Large intestine (tissue), 3 donors: Measurements from ENCODE around the gene FOXP1. TPM values are rescaled to one million over a fixed set of nuclear protein-coding genes. Genes with fewer than 3 reads are reported as not detected.

Experiments used
- DNase-seq, 2 donors: peaks; one replicate each; pipeline versions ENCODE4 v3.0.0 to v3.0.0-alpha.2; 2013
- H3K27ac ChIP-seq: one replicate; pipeline ENCODE4 v1.5.1; 2013; ENCODE audit warnings: low read length
- H3K27me3 ChIP-seq: 2 replicates; pipeline ENCODE4 v1.6.1; 2013; ENCODE audit warnings: low read length; ENCODE audit not compliant: control insufficient read depth, insufficient read depth
- H3K36me3 ChIP-seq: 2 replicates; pipeline ENCODE4 v1.6.1; 2013; ENCODE audit warnings: low read length; ENCODE audit not compliant: control insufficient read depth, insufficient read depth
- H3K4me1 ChIP-seq: one replicate; pipeline ENCODE4 v1.6.1; 2013; ENCODE audit warnings: low read length; ENCODE audit not compliant: control insufficient read depth, insufficient read depth
- H3K4me3 ChIP-seq: one replicate; pipeline ENCODE4 v1.5.1; 2013; ENCODE audit warnings: low read length
- H3K9me3 ChIP-seq: one replicate; pipeline ENCODE4 v1.6.1; 2013; ENCODE audit warnings: mild to moderate bottlenecking, low read depth, low read length, moderate library complexity; ENCODE audit not compliant: control insufficient read depth
- WGBS: methylation state at CpG from one replicate; pipeline ENCODE4 v1.1.5; 2013; ENCODE audit warnings: low lambda C conversion rate; ENCODE audit not compliant: insufficient coverage; 5-methylcytosine and 5-hydroxymethylcytosine counted together
- polyA plus RNA-seq: library from polyadenylated mRNA; unstranded; fragments of 120-200 nt; gene quantifications from one replicate; pipeline ENCODE4 v1.2.1, GENCODE V29; 2013

FOXP1 gene
- polyA plus RNA-seq, 1 donor = 64.1 TPM

DNA sequence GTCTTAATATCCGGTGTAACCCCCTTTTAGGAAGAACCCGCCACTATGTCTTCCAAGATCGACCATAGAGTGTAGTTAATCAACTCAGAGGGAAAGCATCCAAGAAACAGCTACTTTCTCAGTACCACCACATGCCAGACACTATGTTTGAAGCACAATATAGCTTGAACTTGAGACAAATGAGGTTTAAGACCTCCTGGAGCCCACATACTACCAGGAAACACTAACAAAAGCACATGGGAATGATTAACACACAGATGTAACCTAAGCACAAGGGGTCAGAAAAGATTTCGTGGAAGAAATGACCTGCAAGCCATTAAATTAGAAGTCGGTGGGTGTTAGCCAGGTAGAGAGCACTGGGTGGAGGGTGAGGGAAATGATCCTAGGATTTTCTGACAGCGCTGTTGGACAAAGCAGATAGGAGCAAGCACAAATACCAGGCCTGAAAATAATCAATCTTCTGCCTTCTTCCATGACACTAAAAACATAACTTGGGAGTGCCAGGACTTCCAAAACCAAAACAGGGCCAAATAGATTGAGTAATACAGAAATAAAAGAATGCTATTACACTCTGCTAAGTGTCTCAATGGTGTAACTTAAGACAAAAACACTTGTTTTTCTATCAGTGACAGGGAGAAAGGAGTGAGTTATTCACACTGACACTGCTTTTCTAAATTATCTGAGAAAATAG lies 213.7 kb downstream of the FOXP1 start:
- Histone ChIP-seq H3K4me1 (peaks cover 15% of the 10 kb centered on the region), H3K4me3 (no peak overlapping the region), H3K9me3 (peaks cover 6% of the 10 kb centered on the region), H3K27me3 (no peaks in the 10 kb centered on the region), H3K27ac (peak overlapping the region; percentile 23), H3K36me3 (no peaks in the 10 kb centered on the region)
- WGBS = 70% methylated on average over 3 of the region's 6 CpGs
- DNase-seq = no peak

DNA sequence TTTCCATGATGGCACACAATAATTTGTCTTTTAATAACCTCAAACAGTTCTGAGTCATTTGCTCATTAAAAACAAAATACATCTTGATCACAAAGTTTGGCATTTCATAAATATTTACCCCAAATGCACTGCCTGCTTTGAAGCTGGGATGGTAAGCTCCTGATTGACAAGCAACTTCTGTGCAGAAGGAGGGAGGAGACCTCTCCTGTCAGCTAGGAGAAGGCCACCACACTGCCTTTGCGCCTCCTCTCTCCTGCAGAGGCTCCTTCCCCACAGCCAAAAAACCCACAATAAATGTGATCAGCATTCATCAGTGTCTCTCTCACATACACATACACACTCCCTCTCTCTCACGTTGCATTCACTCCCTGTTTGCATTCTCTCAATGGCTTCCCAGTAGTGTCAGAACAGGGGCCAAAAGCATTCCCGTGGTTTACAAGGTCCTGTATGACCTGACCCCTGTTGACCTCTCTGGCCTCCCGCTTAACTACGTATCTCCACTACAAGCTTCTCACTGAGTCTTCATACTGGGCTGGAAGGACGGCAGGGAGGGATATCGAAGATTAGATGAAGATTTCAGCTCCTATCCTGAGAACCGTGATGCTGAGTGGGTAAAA lies 216.4 kb downstream of the FOXP1 start:
- no peaks in the 10 kb centered on the region for H3K27me3 ChIP-seq
- DNase-seq = no peak
- H3K36me3 ChIP-seq = no peaks in the 10 kb centered on the region
- H3K27ac ChIP-seq = no peak overlapping the region
- no peaks in the 10 kb centered on the region for H3K9me3 ChIP-seq
- H3K4me3 ChIP-seq = no peak overlapping the region
- H3K4me1 ChIP-seq = peaks cover 12% of the 10 kb centered on the region
- no CpG with 5 or more reads among the region's 8 CpGs for WGBS

- WGBS = no CpG with 5 or more reads among the region's 12 CpGs
- no peaks in the 10 kb centered on the region for H3K9me3 ChIP-seq
- peak overlapping the region; percentile 10 for H3K4me3 ChIP-seq
- peaks cover 5% of the 10 kb centered on the region for H3K36me3 ChIP-seq
- peak in 1 of 2 donors; percentile 62 for DNase-seq
- H3K27ac ChIP-seq = peak overlapping the region; percentile 47
- peaks cover 14% of the 10 kb centered on the region for H3K4me1 ChIP-seq
- H3K27me3 ChIP-seq = no peaks in the 10 kb centered on the region
Measured at GRCh38 chr3:71361334-71361890, 222.1 kb downstream of the FOXP1 start.

GRCh38 chr3:71360764-71361163 lies 222.8 kb downstream of the FOXP1 start:
- WGBS = no CpG with 5 or more reads among the region's 2 CpGs
- Histone ChIP-seq H3K27ac (peak overlapping the region; percentile 47), H3K4me3 (no peak overlapping the region), H3K36me3 (peaks cover 5% of the 10 kb centered on the region), H3K9me3 (no peaks in the 10 kb centered on the region), H3K27me3 (no peaks in the 10 kb centered on the region), H3K4me1 (peaks cover 14% of the 10 kb centered on the region)
- peak; percentile 33 to 73 for DNase-seq

- Histone ChIP-seq H3K4me3 (no peak overlapping the region), H3K4me1 (peaks cover 14% of the 10 kb centered on the region), H3K27me3 (no peaks in the 10 kb centered on the region), H3K27ac (peak overlapping the region; percentile 47), H3K36me3 (peaks cover 5% of the 10 kb centered on the region), H3K9me3 (no peaks in the 10 kb centered on the region)
- WGBS = no CpG with 5 or more reads among the region's 4 CpGs
- peak in 1 of 2 donors; percentile 54 for DNase-seq
Measured at GRCh38 chr3:71360180-71360579, 223.3 kb downstream of the FOXP1 start.

GRCh38 chr3:71358243-71358642 lies 225.3 kb downstream of the FOXP1 start:
- WGBS = 90% methylated on average over 2 of the region's 8 CpGs
- Histone ChIP-seq H3K4me1 (peaks cover 14% of the 10 kb centered on the region), H3K4me3 (no peak overlapping the region), H3K27me3 (no peaks in the 10 kb centered on the region), H3K36me3 (peaks cover 5% of the 10 kb centered on the region), H3K9me3 (no peaks in the 10 kb centered on the region), H3K27ac (no peak overlapping the region)
- DNase-seq = no peak

DNA sequence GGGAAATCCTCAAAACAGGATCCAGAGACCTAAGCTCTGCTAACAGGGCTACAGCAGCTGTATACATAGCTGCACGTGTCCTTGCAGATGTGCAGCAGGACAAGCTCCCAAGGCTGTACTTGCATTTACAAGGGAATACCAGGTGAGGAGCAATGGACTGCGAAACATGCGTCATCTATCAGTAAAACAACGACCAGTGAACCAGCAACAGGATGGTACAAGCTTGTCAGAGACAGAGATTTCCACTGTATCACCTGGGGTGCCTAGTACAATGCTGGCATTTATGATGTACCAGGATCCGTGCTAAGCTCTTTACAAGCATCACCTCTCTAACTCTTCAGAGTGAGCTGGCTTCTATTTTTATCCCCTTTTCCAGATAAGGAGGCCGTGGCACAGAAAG lies 227.3 kb downstream of the FOXP1 start:
- Histone ChIP-seq H3K9me3 (no peaks in the 10 kb centered on the region), H3K4me3 (no peak overlapping the region), H3K36me3 (peaks cover 5% of the 10 kb centered on the region), H3K4me1 (peaks cover 23% of the 10 kb centered on the region), H3K27ac (no peak overlapping the region), H3K27me3 (no peaks in the 10 kb centered on the region)
- WGBS = no CpG with 5 or more reads among the region's 6 CpGs
- no peak for DNase-seq

DNA sequence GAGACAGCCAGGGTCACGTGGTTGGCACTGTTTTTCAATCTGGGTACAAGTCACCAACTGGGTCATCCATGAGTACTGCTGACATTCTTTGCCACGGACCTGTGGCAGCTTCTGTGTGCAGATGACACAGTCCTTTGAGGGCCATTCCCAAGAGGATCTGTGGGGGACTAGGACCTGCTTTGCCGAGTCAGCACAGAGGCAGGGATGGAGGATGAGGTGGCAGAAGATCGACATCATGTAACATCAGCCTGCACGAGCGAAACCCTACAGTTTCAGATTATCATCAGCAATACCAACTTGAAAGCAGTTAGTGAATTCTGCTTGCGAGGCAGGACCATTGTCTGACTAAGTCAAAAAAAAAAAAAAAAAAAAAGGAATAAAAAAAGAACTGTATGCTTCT lies 227.7 kb downstream of the FOXP1 start:
- no peak for DNase-seq
- no CpG with 5 or more reads among the region's 7 CpGs for WGBS
- no peaks in the 10 kb centered on the region for H3K9me3 ChIP-seq
- H3K36me3 ChIP-seq = peaks cover 5% of the 10 kb centered on the region
- no peaks in the 10 kb centered on the region for H3K27me3 ChIP-seq
- H3K4me3 ChIP-seq = no peak overlapping the region
- H3K27ac ChIP-seq = no peak overlapping the region
- H3K4me1 ChIP-seq = peaks cover 26% of the 10 kb centered on the region

DNA sequence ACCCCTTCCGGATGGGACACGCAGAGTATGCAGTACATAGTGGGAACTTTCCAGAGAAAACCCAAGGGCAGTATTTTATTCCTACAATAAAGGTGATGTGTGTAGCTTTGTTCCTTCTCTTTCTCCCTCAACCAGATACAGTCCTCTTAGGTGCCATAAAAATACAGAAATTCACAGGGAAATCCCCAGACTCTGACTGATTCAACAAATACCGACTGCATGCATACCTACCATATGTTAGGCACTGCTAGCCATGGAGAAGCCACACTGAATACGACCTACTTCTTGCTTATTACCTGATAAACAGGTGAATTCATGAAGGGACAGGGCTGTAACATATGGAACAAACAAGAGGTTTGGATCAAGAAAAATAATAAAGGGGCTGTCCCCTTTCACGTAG lies 228.5 kb downstream of the FOXP1 start:
- H3K27ac ChIP-seq = no peak overlapping the region
- DNase-seq = peak in 1 of 2 donors; percentile 26
- H3K27me3 ChIP-seq = no peaks in the 10 kb centered on the region
- H3K4me1 ChIP-seq = peaks cover 23% of the 10 kb centered on the region
- H3K36me3 ChIP-seq = peaks cover 5% of the 10 kb centered on the region
- no peaks in the 10 kb centered on the region for H3K9me3 ChIP-seq
- no peak overlapping the region for H3K4me3 ChIP-seq
- 54% methylated on average over 2 of the region's 5 CpGs for WGBS

DNA sequence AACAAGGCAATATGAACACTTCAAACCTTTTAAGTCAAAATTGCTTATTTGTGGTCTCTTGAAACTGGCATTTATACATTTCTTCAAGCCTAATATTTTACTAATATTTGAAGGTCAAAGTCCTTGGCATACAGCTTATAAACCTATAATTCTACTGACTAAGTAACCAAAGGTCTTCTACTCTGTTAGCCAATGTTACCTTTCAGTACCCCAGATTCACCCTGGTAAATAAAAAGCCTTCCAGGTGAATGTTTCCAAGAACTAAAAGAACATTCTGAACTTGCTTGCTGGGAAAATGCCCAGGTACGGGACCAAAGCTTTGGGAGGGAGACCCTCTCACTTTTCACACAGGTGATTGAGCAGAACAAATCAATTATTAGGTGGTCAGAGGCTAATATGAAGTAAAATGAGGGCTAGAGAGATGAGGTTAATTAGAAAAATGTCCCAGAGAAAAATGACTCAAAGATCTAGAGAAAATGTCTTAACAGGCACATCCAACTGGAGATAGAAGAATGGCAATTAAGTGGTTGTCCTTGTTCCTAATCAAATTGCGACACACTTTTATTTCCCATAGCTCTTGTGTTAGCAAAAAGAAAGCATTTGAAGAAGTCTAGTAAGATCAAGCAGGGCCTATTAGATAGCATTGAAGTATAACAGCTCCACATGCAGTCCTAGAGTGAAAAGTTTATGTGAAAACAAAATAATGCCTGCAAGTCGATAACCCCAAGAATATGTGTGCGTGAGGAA lies 232.0 kb downstream of the FOXP1 start:
- DNase-seq = peak; percentile 30 to 65
- peaks cover 16% of the 10 kb centered on the region for H3K4me1 ChIP-seq
- H3K9me3 ChIP-seq = no peaks in the 10 kb centered on the region
- H3K36me3 ChIP-seq = no peaks in the 10 kb centered on the region
- no peak overlapping the region for H3K4me3 ChIP-seq
- H3K27ac ChIP-seq = peak overlapping the region; percentile 55
- H3K27me3 ChIP-seq = no peaks in the 10 kb centered on the region
- WGBS = 69% methylated on average over 2 of the region's 4 CpGs
